ENCODE measurements around the gene TMEM255B.

GRCh38 chr13:113832631-113833030, 73.6 kb downstream of the TMEM255B start:
- no peak for TF ChIP-seq CTCF (IDR thresholded peaks at IDR 0.05; ENCODE audit: low read length)
- TF ChIP-seq EZH2 (optimal IDR thresholded peaks at IDR 0.05; ENCODE audit: low read depth, low read length), result no peak
